CD4-positive, alpha-beta T cell treated with Interleukin-15 for 4 hours (primary cell): Measurements from ENCODE around the gene NCOA6.

ENCODE experiments used
- DNase-seq: peaks from one replicate; pipeline ENCODE4 v3.0.0-alpha.2; 2020; ENCODE audit warnings: low spot score

NCOA6 gene

DNA sequence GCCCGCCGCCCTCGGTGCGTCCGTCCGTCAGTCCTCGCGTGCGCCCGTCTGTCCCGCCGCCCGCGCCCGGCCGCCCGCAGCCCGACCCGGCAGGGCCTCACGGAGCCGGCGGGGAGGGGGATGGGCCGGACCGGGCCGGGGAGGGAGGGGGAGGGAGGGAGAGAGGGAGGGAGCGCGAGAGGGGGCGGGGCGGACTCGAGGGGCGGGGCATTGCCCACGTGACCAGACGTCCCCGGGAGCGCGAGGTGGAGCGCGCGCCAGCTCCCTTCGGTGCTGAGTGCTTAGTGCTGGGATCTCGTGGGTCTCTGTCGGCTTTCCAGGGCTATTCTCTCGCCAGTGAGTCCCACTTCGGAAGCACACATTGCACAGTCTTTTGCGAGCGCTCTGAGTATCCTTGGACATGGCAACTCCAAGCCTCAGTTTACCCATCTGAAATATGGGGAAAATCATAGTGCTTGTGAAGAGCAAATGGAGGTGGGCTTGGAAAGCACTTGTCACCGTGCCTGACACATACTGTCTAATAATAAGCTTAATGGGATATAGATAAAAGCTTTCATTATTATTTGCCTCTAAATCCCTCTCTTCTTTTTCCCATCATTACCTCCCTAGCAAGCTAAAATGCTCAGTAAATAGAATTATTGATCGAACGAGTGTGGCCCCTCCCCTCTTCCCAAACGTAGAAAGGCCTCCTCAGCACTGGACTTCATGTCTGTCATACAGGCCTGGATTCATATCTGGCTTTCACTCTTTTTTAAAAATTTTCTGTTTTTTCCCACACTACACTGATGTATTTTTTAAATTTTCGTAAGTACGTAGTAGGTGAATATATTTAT, at the start of gene NCOA6:
Gene NCOA6, minus strand, starts transcription at position 122 of the 833 bp plus-strand sequence. CDS start 43,296 bp downstream, outside the sequence.
- DNase-seq: peak; percentile 83

DNA sequence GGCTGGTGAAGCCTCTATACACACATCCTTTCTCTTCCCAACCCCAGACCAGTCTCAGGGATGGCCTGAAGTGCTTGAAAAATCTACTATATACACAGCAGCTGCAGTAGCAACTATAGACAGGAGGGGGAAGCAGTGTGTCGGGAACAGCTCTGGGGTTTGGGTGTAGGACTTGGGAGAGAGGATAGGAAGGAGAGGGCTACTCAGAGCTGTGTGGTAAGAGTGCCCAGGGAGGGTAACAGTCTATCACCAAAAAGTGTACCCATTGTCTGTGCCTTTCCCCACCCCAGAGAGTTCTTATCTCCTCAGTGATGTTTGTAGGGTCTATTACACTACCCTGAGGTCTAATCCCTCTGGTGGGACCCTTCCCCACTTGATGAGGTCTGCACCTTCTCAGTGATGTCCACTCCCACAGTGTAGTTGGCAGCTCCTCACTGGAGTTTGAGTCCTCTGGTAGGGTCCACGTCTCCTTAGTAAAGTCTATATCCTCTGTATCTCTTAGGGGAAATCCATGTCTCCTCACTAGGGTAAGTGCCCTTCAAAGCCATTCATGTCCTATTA, 48.7 kb upstream of the NCOA6 start:
- DNase-seq: peak; percentile 46

DNA sequence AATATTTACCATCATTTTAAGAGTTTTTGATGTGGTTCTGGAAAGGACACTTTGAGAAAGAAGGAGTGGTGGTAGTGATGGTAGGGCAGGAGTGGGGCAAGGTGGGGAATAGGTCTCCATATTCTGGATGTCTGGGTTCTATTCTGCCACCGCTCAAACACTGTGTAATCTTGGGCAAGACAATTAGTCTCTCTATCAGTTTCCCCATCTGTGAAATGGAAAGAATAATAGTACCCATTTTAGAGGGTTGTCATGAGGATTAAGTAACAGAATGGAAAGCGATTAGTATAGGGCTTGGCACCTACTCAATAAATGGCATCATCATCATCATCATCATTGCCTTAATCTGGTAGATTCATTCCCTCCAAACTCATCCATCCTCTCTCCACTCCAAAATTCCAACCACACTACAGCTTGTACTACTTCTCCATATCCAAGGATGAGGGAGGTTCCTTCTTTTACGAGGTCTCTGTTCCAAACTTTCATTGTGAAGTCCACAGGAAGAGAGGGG, 48.2 kb upstream of the NCOA6 start:
- no peak for DNase-seq

DNA sequence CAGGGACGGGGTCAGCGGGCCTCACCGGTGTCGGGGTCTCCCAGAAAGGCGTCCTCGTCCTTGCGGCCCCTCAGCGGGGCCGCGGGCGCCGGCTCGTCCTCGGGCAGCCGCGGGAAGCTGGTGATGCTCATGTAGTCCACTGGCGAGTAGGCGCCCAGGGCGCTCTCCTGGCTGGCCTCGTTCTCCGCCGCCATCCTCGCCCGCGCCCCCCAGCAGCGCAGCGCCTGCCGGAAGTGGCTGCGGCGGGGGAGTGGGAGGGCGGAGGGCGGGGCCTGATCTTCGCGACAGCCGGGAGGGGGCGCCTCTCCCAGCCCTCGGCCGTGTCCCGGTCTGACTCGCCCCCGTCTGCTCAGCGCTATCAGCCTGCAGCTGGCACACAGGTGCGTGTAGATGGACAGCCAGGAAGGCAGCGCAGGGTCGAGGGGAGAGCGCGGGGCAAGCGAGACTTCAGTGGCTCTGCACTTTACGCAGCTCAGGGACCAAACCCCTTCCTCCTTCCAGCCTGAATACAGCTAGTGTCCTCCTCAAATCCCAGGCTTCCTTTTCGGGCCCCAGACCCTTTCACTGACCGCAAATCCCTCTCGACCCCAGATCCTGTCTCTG, 47.3 kb upstream of the NCOA6 start, which contains the start of gene GGT7:
Gene GGT7, minus strand, starts transcription at position 235 of the 603 bp plus-strand sequence. Its CDS starts 41 bp downstream, at position 194.
- DNase-seq: peak; percentile 85

DNA sequence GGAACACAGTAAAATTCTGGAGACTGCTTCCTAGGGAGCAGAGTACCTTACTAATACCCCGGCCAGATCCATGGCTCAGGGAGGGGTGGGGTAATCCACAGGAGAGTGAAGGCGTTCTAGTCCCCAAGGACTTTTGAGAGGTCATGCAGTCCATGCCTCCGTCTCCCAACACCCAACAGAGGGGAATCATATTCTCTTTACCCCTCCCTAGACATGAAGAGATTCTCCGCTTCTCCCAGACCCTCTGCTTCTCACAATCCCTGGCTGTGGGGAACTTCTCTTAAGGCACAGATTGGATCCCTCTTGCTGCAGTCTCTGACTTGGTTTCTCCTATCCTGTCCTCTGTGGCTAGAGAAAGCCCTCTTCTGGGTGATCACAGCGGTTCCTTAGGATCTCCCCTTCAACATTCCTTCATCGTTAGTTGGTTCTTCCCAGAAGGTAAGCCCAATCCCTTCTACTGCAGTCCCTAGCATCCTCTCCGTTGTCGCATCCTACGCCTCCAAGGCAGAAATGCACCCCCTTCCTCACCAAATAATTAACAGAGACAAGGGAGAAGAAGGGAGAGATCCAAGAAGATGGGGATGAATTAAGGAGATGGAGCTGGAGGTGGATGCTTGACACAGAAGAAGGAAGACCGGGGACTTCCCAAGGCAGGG, 46.6 kb upstream of the NCOA6 start:
- DNase-seq: no peak

DNA sequence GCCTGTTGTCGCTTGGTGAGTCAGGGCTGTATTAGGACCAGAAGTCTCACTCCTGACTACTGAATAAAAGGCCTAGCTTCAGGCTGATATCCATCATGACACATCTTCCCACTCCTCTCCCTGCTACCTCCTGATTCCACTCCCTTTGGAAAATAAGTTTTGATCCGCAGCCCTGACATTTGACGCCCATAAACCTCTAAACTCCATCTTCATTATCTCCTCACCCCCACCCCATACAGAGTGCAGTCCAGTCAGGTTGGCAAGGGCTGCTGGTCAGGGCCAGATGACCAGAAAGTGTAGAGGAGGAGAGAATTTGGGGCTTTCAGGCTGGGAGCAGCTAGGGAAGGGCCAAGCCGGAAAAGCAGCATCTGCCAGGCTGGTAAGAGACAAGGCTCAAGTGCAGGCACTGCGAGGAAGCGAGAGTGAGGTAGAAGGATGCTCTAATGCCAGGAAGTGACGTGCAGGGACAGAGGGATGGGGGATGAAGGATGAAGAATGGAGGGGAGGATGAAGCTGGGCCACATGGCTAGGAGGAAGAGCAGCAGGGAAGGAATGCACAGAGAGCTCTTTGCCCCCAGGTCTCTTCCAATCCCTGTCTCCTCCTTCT, 46.0 kb upstream of the NCOA6 start:
- DNase-seq: no peak

DNA sequence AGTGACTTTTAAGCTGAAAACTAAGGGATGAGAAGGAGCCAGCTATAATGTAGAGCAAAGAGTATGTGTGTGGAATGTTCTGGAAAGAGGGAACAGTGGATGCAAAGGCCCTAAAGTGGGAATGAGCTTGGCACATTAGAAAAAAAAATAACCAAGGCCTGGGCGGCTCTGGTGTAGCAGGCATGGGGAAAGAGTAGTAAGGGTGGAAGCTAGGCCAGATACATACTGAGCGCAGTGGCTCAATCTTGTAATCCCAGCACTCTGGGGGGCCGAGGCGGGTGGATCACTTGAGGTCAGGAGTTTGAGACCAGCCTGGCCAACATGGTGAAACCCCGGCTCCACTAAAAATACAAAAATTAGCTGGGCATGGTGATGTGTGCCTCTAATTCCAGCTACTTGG, 38.8 kb upstream of the NCOA6 start:
- no peak for DNase-seq

DNA sequence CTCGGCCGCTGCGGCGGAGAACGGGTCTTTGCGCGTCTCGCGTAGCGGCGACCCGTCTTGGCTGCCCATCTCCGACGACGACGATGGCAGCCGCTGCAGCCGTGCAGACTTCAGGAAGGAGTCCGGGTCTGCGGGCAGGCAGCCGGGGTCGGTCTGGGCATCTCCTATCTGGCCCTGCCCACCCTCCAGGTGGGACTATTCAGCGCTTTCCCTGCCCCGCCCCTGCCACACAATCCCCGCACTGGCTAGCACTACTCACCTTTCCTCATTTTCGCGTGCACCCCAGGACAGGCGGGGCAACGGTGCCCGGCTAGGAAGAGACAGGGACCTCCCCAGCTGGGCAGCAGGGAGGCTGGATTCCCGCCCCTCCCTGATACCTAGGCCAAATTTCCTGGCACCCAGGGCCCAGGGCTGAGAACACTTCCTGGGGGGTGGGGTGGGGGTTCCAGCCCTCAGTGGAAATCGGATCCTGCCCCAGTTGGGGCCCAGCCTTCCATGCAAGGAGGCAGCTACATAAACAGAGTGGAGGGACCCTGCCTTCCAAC, 38.0 kb upstream of the NCOA6 start:
- no peak for DNase-seq

DNA sequence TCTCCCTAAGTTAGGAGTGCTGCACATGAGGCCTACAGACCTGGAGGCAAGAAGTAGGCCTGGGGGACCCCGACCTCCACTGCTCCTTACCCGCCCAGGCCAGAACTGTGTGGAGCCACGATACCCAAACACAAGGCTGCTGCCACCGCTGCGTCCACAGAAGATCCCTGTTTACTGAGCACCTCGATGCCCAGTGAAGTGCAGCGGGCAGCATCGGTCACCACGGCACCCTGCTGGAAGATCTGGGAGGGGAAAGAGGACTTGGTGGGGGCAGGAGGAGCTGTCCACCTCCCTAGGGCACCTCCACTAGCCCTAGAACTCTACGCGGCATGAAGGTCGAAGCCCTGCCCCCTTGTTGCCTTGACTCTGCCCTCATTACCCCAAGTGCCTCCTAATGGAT, 37.3 kb upstream of the NCOA6 start:
- DNase-seq: no peak

DNA sequence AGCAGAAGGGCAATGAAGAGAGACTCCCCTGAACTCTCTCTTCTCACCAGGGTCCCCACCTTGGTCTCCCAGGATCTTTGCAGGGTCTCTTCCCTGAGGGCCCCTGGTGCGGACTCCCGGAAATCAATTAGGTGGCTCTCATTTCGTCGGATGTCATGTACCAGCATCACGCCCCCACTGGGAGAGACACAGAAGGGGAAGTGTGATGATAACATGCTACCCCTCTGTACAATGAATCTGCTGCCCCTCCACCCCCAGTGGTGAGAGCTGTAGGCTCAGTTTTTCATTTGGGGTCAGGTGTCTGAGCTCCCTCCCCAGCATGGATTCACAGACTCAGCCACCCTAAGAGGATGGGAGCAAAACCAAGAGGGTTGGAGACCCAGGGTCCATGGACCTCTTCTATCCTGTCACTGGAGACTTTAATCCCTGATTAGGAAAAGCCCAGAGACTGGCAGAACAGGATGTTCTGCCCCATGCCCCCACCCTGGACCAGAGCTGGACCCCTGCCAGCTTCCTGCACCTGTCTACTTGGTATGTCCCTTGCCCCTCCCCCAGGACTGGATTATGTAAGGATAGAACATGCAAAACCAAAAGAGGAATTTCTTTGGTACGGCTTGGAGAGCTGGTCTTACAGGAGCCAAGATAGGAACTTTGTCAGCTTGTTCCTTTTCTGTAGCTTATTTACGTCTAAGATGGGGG, 36.1 kb upstream of the NCOA6 start:
- no peak for DNase-seq

DNA sequence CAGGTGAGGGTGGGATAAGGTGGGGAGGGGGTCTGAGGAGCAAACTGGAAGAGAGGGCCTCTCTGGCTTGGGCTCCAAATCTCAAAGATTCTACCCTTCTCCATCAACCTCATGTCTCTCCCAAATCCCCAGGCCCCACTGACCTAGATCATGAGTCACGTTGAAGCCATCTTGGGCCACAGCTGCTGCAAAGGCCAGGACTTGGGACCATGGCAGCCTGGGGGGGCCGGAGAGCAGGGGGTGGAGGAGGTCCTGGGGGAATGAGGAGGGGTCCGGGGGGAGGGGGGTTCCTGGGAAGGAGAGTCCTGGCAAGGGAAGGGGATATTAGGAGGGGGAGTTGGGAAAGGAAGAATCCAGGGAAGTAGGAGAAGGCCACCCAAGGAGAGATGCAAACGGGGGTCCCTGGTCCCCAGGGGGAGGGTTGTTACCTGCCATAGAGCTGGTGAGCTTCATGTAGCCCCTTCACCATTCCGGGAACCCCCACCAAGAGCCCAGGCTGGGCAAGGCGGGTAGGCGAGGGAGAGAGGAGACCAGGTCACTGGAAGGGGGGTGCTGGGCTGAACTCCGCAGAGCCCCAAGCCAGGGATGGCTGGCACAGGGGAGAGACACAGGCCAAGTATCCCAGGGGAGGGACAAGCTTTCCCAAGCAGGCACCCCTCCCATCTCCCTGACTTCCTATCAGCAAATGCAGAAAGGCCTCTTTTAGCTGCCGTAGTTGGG, 34.5 kb upstream of the NCOA6 start:
- no peak for DNase-seq

DNA sequence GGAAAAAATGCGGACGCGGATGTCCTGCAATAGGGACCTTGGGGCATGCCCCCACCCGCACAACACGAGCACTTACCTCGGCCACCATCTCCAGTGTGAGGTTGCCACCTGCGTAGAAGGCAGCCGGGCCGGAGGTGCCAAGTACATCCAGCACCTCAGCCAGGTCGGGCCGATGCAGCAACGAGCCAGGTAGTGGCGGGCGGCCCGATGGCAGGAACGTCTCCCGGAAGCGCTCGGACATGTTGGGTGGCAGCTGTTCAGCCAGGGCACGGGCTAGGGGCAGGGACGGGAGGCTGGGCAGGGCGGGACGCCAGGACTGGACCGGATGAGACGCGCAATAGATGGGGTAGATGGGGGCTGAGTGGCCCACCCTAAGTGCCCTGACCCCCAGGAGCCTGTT, 33.9 kb upstream of the NCOA6 start:
- no peak for DNase-seq

DNA sequence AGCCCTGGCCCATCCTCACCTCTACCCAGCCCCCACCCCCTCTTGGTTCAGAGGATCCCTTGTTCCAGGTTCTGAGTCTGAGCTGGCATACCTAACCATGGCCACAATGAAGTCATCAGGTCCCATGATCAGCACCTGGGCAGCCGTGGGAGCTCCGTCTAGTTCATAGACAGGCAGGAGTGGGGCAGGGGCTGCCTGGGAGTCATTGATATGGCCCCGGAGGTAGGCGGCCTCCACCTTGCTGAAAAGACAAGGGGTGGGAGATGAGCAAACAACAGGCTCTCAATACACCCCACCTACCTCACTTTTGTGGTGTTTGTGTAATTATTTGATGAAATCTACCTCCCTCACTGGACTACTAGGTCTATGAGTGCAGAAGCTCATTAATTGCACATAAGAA, 26.8 kb upstream of the NCOA6 start:
- no peak for DNase-seq

DNA sequence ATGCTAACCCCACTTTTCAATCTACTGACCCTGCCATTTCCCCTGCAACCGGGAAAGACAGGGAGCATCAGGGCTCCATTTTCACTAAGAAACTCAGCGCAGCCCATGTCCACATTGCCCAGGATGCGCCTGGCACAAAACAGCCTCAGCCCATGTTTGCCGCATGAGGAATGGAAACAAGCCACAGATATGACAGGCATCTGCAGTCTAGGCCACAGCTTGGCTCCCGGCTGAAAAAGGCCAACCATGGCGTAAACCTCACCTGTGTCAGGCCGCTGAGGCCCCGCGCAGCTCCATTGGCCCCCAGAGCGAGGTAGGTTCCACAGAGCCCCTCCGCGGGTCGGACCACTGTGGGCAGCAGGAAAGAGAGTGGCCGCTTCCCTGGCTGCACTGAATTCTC, 25.5 kb upstream of the NCOA6 start:
- DNase-seq: no peak

DNA sequence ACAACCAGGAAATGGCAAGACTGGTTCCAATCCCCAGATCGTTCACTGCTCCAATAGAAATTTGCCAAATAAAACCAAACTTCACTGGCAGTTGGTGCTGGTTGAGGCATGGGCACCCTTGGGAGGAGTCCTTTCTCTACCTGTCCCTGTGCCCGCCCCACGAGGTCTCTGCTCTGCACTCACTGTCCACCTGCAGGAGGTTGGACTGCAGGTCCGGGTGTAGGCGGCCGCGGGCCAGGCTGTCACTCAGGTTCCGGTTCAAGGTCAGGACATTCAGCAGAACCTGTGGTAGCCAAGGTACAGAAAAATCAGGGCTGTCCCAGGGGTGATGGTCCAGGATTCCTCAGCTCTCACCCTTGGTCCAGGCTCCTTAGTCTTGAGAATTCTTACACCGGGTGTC, 24.3 kb upstream of the NCOA6 start:
- no peak for DNase-seq

DNA sequence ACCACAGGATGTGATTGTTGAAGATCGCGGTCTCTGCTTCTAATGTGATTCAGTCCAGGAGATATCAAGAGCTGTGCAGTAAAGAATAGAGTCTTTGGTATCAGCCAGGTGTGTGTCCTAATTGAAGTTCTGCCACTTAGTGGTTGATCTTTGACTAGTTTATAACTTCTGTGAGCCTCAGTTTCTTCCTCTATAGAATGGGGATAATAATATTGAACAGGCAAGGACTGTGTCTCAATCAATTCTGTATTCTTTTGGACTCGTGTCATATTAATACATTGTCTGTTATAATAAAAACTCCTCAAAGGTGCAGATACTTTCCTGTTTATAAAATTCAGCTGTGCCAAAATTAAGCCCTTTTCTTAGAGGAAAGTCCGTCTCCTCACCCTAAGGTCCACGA, 23.1 kb upstream of the NCOA6 start:
- DNase-seq: no peak

DNA sequence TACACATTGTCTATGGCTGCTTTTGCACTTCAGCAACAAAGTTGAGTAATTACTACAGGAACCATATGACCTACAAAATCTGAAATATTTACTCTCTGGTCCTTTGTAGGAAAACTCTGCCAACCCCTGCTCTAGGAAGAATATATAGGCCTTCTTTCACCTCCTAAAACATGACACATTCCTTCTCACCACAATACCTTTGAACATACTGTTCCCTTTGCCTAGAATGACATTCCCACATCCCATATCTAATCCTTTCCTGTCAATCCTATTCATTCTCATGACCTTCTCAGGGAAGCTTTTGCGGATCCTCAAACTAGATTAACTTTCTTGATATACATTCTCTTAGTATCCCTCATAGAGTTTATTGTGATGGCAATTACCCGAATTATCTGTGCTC, 18.0 kb upstream of the NCOA6 start:
- no peak for DNase-seq

DNA sequence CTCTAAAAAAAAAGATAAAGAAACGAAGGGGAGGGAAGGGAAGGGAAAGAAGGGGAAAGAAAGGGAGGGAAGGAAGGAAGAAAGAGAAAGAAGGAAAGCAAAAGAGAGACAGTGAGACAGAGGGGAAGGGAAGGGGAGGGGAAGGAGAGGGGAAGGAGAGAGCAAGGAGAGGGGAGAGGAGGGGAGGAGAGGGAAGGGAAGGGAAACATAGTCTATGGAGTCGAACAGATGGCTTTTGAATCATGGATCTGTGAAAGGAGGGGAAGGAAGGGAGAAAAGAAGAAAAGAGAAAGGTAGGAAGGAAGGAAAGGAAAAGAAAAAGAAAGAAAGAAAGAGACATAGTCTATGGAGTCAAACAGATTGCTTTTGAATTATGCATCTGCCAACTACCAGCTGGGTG, 16.7 kb upstream of the NCOA6 start:
- no peak for DNase-seq

DNA sequence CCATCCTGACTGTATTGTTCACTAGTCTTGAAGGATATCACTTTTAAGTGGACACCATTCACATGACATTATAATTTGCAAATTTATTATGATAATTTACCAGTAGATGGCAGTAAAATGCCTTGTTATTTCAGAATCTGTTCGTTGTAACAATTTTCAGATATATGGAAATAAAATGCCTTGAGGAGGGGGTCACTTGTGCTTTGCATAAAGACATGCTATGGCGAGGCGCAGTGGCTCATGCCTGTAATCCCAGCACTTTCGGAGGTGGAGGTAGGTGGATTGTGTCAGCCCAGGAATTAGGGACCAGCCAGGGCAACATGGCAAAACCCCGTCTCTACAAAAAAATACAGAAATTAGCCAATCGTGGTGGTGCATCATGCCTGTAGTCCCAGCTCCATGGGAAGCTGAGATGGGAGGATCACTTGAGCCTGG, 9.0 kb upstream of the NCOA6 start:
- DNase-seq: peak; percentile 50

DNA sequence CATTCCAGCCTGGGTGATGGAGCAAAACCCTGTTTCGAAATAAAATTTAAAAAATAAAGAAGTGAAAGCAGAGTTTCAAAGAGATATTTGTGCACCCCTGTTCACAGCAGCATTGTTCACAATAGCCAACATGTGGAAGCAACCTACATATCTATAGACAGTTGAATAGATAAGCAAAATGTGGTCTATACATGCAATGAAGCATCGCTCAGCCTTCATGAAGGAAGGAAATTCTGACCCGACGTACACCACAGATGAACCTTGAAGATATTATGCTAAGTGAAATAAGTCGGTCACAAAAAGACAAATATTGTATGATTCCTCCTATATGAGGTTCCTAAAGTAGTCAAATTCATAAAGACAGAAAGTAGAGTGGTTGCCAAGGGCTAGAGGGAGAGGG, 6.5 kb upstream of the NCOA6 start:
- no peak for DNase-seq

DNA sequence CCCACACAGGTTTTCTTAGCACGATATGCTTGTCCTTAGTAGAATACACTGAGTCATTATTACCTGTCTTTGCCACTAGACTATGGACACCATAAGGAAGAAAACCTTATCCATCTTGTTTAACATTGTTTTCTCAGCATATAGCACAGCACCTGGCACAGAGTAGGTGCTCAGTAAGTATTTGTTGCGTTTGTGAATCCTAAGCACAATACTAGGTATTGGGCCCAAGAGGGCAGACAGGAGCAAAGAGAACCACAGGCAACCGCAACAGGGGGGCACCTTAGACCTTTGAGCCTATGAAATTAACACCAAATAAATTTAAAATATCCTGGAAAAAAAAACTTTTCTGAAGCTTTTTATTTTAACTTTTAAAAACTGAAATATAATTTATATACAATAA, 3.7 kb upstream of the NCOA6 start:
- no peak for DNase-seq
